HFF-Myc (cell line): Measurements from ENCODE around the gene ACVRL1.
A peak's percentile ranks its signal among the peaks of the same experiment; 100 is the strongest.
"Not testable (repeated sequence)": the region's sequence is repeated elsewhere in the genome, so short reads cannot be mapped to it uniquely, and the experiment has no call there.

Experiments
- DNase-seq: peaks from one replicate; pipeline ENCODE4 v3.0.0-alpha.2; 2011; ENCODE audit warnings: low read depth; ENCODE audit errors: extremely low read depth
- H3K4me3 ChIP-seq: replicated peaks from 2 replicates; pipeline ENCODE4 v1.5.1; 2011; ENCODE audit warnings: low read depth, mild to moderate bottlenecking, control low read depth, low read length
- TF ChIP-seq, protein P1 (sequence below): IDR thresholded peaks from 2 replicates; pipeline ENCODE4 v1.5.1; 2012; ENCODE audit warnings: mild to moderate bottlenecking, low read depth, low read length, control low read depth; ENCODE audit errors: missing control alignments

The ACVRL1 gene

DNA sequence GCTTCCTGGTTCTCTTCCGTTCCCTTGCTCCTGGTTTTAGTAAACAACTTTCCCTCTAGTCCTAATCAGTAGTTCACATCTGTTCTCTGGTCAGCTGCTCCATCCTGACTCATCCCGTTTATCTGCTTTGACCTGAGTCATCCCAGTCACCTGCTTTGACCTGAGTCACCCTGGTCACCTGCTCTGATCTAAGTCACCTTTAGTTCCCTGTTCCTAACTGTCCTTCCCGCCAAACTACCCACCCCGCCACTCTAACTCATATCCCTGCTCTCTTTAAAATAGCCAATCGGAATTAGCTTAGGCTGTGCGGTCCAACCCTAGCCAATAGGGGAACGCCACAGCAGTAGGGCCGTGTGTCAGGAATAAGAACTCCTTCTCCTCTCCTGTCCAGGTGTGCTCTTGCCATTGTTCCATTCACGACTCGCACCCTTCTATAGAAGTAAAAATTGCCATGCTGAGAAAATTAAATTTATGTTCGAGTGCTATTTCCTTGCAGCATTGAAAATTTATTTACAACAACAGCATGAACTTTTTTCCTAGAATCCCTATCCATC is 22.6 kb upstream of the ACVRL1 start:
- DNase-seq = no peak

DNA sequence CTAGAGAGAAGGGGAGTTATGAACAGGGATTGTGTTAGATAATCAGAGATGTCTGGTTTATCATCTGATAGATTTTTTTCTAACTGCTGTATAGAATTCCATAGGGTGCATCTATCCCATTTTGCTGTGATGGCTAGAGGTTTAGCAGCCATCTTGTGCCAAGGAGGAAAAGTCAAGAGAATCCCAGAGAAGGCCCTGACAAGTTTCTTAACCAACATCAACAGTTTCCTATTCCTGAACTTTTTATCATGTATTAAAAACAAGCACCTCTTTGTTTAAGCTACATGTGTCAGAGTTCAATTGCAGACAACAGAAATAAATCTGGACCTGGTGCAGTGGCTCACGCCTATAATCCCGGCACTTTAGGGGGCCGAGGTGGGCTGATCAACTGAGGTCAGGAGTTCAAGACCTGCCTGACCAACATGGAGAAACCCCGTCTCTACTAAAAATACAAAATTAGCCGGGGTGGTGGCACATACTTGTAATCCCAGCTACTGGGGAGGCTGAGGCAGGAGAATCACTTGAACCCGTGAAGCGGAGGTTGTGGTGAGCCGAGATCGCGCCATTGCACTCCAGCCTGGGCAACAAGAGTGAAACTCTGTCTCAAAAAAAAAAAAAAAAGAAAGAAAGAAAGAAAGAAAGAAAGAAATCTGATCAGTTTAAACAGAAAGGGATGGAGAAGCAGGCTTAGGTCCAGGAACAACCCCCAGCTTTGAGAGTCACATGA is 21.8 kb upstream of the ACVRL1 start:
- not testable (repeated sequence) for DNase-seq, H3K4me3 ChIP-seq

More for the DNA sequence above, 22.6 kb upstream of the ACVRL1 start:
- TF ChIP-seq, protein P1, sequence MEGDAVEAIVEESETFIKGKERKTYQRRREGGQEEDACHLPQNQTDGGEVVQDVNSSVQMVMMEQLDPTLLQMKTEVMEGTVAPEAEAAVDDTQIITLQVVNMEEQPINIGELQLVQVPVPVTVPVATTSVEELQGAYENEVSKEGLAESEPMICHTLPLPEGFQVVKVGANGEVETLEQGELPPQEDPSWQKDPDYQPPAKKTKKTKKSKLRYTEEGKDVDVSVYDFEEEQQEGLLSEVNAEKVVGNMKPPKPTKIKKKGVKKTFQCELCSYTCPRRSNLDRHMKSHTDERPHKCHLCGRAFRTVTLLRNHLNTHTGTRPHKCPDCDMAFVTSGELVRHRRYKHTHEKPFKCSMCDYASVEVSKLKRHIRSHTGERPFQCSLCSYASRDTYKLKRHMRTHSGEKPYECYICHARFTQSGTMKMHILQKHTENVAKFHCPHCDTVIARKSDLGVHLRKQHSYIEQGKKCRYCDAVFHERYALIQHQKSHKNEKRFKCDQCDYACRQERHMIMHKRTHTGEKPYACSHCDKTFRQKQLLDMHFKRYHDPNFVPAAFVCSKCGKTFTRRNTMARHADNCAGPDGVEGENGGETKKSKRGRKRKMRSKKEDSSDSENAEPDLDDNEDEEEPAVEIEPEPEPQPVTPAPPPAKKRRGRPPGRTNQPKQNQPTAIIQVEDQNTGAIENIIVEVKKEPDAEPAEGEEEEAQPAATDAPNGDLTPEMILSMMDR = no peak
- H3K4me3 ChIP-seq = no peak overlapping the region

DNA sequence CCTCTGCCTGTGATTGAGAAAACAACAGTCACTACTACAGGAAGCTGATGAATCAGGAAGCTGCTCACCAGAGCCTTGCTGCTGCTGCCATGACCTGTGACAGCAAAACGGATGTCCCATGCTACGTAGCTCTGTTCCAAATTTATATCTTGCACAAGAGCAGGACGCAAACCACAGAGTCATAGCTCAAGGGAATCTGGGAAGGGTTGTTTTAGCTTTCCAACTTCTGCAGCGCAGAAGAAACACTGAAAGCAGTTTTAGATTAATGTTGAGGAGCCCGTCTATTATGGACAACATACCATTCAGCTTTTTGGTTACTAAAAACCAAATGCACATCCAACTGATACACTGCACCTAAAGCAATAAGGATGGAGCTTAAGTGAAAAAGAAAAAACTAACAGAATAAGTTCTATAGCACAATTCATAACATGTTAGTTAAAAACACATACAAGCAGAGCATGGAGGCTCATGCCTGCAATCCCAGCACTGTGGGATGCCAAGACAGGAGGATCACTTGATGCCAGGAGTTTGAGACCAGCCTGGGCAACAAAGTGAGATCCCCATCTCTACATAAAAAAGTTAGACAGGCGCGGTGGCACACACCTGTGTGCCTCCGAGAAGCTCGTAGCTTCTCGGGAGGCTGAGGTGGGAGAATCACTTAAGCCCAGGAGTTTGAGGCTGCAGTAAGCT is 21.1 kb upstream of the ACVRL1 start:
- TF ChIP-seq, protein P1 = no peak
- no peak overlapping the region for H3K4me3 ChIP-seq
- peak; percentile 90 for DNase-seq

DNA sequence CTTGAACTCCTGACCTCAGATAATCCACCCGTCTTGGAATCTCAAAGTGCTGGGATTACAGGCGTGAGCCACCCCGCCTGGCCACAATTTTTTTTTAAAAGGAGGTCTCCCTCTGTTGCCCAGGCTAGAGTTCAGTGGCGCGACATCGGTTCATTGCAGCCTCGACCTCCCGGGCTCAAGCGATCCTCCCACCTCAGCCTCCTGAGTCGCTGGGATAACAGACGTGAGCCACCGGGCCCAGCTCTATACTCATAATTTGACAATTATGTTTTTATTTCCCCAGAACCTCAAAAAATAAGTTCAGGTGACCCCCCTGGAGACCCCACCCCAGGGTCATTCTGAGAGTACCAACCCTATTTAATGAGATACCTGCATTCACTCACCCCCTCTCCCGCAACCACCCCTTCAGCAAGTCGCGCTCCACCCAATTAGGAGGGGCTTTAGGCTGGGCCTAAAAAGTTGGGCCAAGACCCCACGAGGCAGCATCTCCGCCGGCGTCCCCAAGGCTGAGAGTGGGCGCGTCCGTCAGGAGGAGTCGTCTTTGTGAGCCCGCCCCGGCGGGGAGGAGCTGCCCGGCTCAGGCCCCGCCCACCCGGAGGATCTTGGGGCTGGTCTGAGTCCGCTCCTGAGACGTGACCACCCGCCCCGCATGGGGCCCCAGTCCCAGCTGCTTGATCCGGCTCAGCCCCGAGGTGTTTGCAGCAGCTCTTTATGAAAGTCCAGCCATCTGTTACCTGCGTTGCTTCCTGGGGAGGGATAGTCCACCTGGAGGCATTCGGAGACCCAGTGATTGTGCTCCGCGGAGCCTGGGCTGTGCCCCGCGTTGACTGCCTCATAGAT is 19.6 kb upstream of the ACVRL1 start, which contains the start of gene ANKRD33:
Gene ANKRD33, plus strand, starts transcription at position 628 of the 840 bp plus-strand sequence. Its CDS starts 84 bp downstream, at position 712.
- TF ChIP-seq, protein P1 = no peak
- no peak for DNase-seq
- no peak within 1 kb of the TSS for H3K4me3 ChIP-seq

GRCh38 chr12:51888316-51889215 is 18.7 kb upstream of the ACVRL1 start:
- H3K4me3 ChIP-seq = no peak overlapping the region
- no peak for DNase-seq
- TF ChIP-seq, protein P1 = no peak

DNA sequence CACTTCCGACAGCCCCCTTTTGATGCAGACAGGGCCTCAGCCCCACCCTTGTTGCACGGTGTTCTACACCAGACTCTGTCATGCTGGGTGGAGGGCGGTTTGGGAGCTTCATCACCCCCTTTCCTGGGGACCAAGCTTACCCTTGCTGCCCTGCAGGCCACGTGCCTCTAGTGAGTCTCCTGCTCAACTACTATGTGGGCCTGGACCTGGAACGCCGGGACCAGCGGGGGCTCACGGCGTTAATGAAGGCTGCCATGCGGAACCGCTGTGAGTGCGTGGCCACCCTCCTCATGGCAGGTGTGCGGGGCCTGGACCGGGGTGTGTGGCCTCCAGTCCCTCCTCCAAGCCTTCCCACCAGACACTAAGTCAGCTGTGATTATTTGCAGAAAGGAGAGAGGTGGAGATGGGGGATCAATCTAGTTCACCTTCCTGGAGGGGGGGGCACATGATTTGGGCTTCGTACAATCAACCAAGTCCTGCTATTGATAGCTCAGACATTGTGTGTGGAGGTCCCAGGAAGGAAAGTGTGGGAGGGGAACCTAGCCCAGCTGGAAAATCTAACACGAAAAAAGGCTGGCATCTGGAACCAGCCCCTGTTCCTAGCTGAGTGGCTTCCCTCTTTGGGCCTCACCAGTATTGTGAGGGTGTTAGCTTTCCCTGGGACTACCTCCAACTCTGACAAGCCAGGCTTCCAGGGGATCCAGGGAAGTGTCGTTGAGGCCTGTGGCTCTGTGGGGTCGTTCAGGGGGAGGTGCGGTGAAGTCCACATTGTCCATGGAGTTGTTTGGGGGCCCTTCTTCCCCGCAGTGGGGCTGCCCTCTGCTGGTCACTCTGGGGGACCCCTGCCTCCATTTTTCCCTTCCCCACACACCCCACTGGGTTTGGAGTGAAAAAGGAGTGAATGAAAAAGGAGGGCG is 17.8 kb upstream of the ACVRL1 start:
- H3K4me3 ChIP-seq = no peak overlapping the region
- no peak for DNase-seq
- TF ChIP-seq, protein P1 = peak; percentile 21
